Fibroblast of lung (primary cell): ENCODE data around the gene ANKRD6.

Experiments
- CTCF ChIP-seq, 2 donors: IDR thresholded peaks in 1 of 2; conservative IDR thresholded peaks in 1 of 2; 1 replicate in 1 of 2; 2 replicates in 1 of 2; pipeline ENCODE4 v1.5.1; 2011 to 2012; ENCODE audit warnings: low read length in 2 of 2, control low read depth in 1 of 2, inconsistent platforms in 1 of 2, low read depth in 1 of 2, mild to moderate bottlenecking in 1 of 2
- EZH2 ChIP-seq: IDR thresholded peaks from 2 replicates; pipeline ENCODE4 v1.5.1; 2012; ENCODE audit warnings: low read length, control low read depth, mild to moderate bottlenecking; ENCODE audit errors: missing control alignments

- TF ChIP-seq CTCF (conservative IDR thresholded peaks at IDR 0.05 in 1 of 2, IDR thresholded peaks at IDR 0.05 in 1 of 2; ENCODE audit: low read depth in 1 of 2, low read length in 2 of 2) (no peak), EZH2 (no peak)
Measured at GRCh38 chr6:89589297-89590025, 156.5 kb downstream of the ANKRD6 start.
